Ovary (tissue), 9 donors: ENCODE measurements around the gene AP3M1. TPM values are rescaled to one million over a fixed set of nuclear protein-coding genes. Genes with fewer than 3 reads are reported as not detected.

Experiments used
- DNase-seq, 5 donors: peaks; one replicate each; pipeline ENCODE4 v3.0.0-alpha.2; 2019 to 2020
- H3K27ac ChIP-seq, 2 donors: fragments of 200-600 bp; one replicate each; pipeline versions ENCODE4 v1.5.1 to v1.8.0; 2019 to 2022
- H3K27me3 ChIP-seq: fragments of 200-600 bp; one replicate; pipeline ENCODE4 v1.8.0; 2022
- H3K36me3 ChIP-seq: fragments of 200-600 bp; sonication (generic); one replicate; pipeline ENCODE4 v1.5.1; 2019
- H3K4me1 ChIP-seq: one replicate; pipeline ENCODE4 v1.8.1; 2013; ENCODE audit warnings: mild to moderate bottlenecking, moderate library complexity; ENCODE audit not compliant: insufficient read depth
- H3K4me3 ChIP-seq: fragments of 200-600 bp; sonication (generic); one replicate; pipeline ENCODE4 v1.5.1; 2017
- H3K9me3 ChIP-seq, 2 donors: fragments of 200-600 bp in 1 of 2; sonication (generic) in 1 of 2; one replicate each; pipeline versions ENCODE4 v1.5.1 to v1.8.1; 2013 to 2019; ENCODE audit warnings: mild to moderate bottlenecking in 1 of 2, moderate library complexity in 1 of 2
- EP300 ChIP-seq: sonication (generic); formaldehyde crosslinking; IDR thresholded peaks from one replicate; pipeline ENCODE4 v1.6.1; 2017; ENCODE audit warnings: antibody characterized with exemption
- POLR2A ChIP-seq: fragments of 450-650 bp; IDR thresholded peaks from one replicate; pipeline ENCODE4 v1.6.1; 2017; ENCODE audit warnings: antibody characterized with exemption, mild to moderate bottlenecking, moderate library complexity
- WGBS, 3 donors: extraction: QIAGEN DNeasy Blood & Tissue Kit in 1 of 3; methylation state at CpG; one replicate each; pipeline versions ENCODE4 v1.1.5 to v1.1.7; 2013 to 2017; 5-methylcytosine and 5-hydroxymethylcytosine counted together
- intact Hi-C, 4 donors: fragments of 100-400 bp; cut with DNase I; formaldehyde crosslinking; loops; one replicate each; pipeline versions ENCODE4 v1.11.0 to v1.15.1; 2022 to 2023
- polyA plus RNA-seq, 2 donors: library from polyadenylated mRNA; stranded (reverse); fragments of 200-250 nt in 1 of 2; fragments of 350-450 nt in 1 of 2; fragmentation: Illumina TruSeq in 1 of 2; extraction: RNeasy Lipid Tissue Mini Kit (QIAGEN cat#74804) in 1 of 2; gene quantifications; one replicate each; pipeline ENCODE4 v1.2.3, GENCODE V29; 2013 to 2014
- total RNA-seq, 7 donors: library from RNA; depleted of rRNA in 2 of 7; stranded (reverse); fragments of >200 nt in 2 of 7; fragmentation: NEBNext Ultra II Directional in 3 of 7; extraction: Animal tissue kit (Norgen Biotek cat#: 25700) in 3 of 7; gene quantifications; one replicate each; pipeline versions ENCODE4 v1.1.0 to v1.2.4, GENCODE V29; 2016 to 2023
- TF ChIP-seq, protein P1 (sequence below), 3 donors: fragments of 450-650 bp in 2 of 3; fragments of 200-600 bp in 1 of 3; IDR thresholded peaks; one replicate each; pipeline versions ENCODE4 v1.5.1 to v1.8.0; 2016 to 2022; ENCODE audit warnings: antibody characterized with exemption in 3 of 3, mild to moderate bottlenecking in 1 of 3
- donor health status: DM: no; HTN: no; CAD: no; lungs with moderate emphysema.
- donor health status: DM: no; HTN: no; CAD: no.
- donor health status: Bipolar disorder and iron deficiency.
- donor health status: DM: yes; HTN: yes; CAD: no.
- donor health status: DM: no; HTN: no; CAD: no.
- donor health status: DM: yes; HTN: yes; CAD: no.

AP3M1 gene
- total and polyA plus RNA-seq, 9 donors, result 12.0 to 37.9 (median 29.6) TPM

DNA sequence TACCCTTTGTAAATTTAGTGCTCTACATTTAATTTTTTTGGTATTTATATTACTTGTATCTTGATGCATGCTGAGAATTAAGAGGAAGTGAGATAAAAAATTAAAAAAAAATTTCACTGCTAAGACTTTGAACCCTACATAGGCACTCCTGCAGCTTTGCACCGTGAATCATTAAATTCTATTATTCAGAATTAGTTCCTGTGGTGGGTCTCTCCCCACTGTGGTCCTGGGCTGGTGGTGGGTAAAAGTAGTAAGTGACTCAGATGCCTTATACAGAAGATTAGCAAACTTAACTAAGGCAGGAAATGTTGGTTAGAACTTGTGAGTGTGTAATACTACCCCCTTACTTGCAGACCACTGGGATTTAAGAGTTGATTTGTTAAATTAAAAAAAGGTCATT, 72.6 kb downstream of the AP3M1 start:
- no peaks in the 10 kb centered on the region for H3K4me1 ChIP-seq
- H3K9me3 ChIP-seq, result no peaks in the 10 kb centered on the region
- no peak overlapping the region for H3K27ac ChIP-seq
- no peak overlapping the region for H3K4me3 ChIP-seq
- DNase-seq, result no peak
- TF ChIP-seq POLR2A, result no peak
- TF ChIP-seq, protein P1, sequence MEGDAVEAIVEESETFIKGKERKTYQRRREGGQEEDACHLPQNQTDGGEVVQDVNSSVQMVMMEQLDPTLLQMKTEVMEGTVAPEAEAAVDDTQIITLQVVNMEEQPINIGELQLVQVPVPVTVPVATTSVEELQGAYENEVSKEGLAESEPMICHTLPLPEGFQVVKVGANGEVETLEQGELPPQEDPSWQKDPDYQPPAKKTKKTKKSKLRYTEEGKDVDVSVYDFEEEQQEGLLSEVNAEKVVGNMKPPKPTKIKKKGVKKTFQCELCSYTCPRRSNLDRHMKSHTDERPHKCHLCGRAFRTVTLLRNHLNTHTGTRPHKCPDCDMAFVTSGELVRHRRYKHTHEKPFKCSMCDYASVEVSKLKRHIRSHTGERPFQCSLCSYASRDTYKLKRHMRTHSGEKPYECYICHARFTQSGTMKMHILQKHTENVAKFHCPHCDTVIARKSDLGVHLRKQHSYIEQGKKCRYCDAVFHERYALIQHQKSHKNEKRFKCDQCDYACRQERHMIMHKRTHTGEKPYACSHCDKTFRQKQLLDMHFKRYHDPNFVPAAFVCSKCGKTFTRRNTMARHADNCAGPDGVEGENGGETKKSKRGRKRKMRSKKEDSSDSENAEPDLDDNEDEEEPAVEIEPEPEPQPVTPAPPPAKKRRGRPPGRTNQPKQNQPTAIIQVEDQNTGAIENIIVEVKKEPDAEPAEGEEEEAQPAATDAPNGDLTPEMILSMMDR (IDR thresholded peaks at IDR 0.05), result no peak
- no peak for TF ChIP-seq EP300
- no peaks in the 10 kb centered on the region for H3K36me3 ChIP-seq
- WGBS, 3 donors, result 80 to 90% (median 87%) methylated on average over 1 of the region's 1 CpG
- intact Hi-C loops, result loop anchor here in 1 of 4 donors (5.0 kb wide), 1 partner anchor 191 kb away; no protein-coding TSS in a partner anchor
- no peaks in the 10 kb centered on the region for H3K27me3 ChIP-seq

DNA sequence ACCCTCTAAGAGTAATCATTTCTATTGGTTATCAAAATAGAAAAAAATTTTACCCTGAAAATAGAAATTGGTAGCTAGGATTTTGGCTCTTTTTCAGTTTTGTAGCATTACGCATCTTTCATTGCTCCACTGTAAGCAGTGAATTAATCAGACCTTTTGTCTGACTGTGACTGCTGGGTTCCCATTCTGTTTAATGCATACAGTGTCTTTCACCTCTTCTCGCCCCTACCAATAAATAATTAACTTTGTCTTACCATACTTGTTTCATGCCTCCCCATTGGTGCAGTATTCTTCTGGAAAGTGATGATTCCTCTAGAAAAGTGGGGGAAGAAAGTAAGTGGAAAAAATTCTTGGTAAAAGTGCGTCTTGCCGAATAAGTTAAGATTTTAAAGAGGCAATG, 73.2 kb downstream of the AP3M1 start:
- Histone ChIP-seq H3K9me3 (no peaks in the 10 kb centered on the region), H3K36me3 (no peaks in the 10 kb centered on the region), H3K4me1 (peaks cover 2% of the 10 kb centered on the region), H3K27ac (no peak overlapping the region), H3K4me3 (no peak overlapping the region), H3K27me3 (no peaks in the 10 kb centered on the region)
- intact Hi-C loops, result loop anchor here in 1 of 4 donors (5.0 kb wide), 1 partner anchor 190 kb away; no protein-coding TSS in a partner anchor
- 94 to 98% (median 96%) methylated on average over 4 of the region's 4 CpGs for WGBS, 3 donors
- TF ChIP-seq POLR2A (no peak), EP300 (no peak)
- TF ChIP-seq, protein P1 (IDR thresholded peaks at IDR 0.05), result no peak
- no peak for DNase-seq

DNA sequence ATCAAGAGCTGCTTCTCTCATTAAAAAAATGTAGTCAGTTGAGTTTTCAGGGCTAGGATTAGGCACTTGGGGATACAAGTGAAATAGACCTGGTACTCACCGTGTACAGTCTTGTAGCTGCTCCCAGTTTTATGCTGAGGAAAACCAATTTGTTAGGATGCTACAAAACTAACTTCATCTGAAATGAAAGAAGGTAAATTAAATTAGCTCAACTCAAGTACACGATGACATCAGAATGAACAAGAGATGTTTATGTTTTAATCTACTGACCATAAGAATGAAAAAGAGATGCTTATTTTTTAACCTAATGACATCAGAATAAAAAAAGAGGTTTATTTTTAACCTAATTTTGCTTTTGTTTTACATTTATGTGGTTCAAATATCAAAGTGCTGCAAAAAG, 73.7 kb downstream of the AP3M1 start:
- H3K36me3 ChIP-seq, result no peaks in the 10 kb centered on the region
- H3K4me3 ChIP-seq, result no peak overlapping the region
- H3K4me1 ChIP-seq, result peaks cover 2% of the 10 kb centered on the region
- H3K27me3 ChIP-seq, result no peaks in the 10 kb centered on the region
- TF ChIP-seq, protein P1 (IDR thresholded peaks at IDR 0.05), result no peak
- TF ChIP-seq EP300 (no peak), POLR2A (no peak)
- 89 to 98% (median 90%) methylated on average over 2 of the region's 2 CpGs for WGBS, 3 donors
- DNase-seq, result no peak
- H3K27ac ChIP-seq, result no peak overlapping the region
- H3K9me3 ChIP-seq, result no peaks in the 10 kb centered on the region
- intact Hi-C loops, result loop anchor here in 1 of 4 donors (5.0 kb wide), 1 partner anchor 190 kb away; no protein-coding TSS in a partner anchor

DNA sequence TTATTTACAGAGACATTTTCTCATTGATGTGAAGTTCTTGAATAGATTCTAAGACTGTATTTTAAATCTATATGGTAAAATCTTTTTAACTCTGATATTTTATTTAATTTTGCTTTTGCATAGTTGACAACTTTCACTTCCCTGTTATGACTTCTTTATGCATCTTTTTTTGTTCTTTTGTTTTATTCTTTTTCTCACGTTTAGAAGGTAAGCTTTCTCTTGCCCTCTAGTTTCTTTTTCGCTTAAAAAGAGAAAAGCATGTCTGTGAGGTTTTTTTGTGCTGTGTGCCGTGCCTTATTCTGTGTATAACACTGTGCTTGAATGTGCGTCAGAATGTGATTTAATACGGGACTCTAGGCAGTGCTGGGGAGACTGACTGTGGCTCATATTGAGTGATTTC, 74.7 kb downstream of the AP3M1 start:
- H3K27ac ChIP-seq, result no peak overlapping the region
- H3K36me3 ChIP-seq, result no peaks in the 10 kb centered on the region
- intact Hi-C loops, result loop anchor here in 1 of 4 donors (5.0 kb wide), 1 partner anchor 189 kb away; no protein-coding TSS in a partner anchor

More for the DNA sequence above, 74.7 kb downstream of the AP3M1 start:
- Histone ChIP-seq H3K27me3 (no peaks in the 10 kb centered on the region), H3K4me3 (no peak overlapping the region), H3K4me1 (peaks cover 7% of the 10 kb centered on the region), H3K9me3 (no peaks in the 10 kb centered on the region)
- 82 to 94% (median 93%) methylated on average over 5 of the region's 5 CpGs for WGBS, 3 donors
- TF ChIP-seq, protein P1 (IDR thresholded peaks at IDR 0.05), result no peak
- no peak for TF ChIP-seq POLR2A
- TF ChIP-seq EP300, result no peak
- DNase-seq, result no peak
